GM18867 (cell line): ENCODE data around the gene FAM20C.
"Not testable (repeated sequence)": the region's sequence is repeated elsewhere in the genome, so short reads cannot be mapped to it uniquely, and the experiment has no call there.

ENCODE experiments used
- ATAC-seq: cut with Tn5 transposase; IDR thresholded peaks from one replicate; pipeline ENCODE4 v1.9.1; 2021; ENCODE audit warnings: mild to moderate bottlenecking, moderate library complexity; ENCODE audit not compliant: unreplicated experiment

FAM20C gene

DNA sequence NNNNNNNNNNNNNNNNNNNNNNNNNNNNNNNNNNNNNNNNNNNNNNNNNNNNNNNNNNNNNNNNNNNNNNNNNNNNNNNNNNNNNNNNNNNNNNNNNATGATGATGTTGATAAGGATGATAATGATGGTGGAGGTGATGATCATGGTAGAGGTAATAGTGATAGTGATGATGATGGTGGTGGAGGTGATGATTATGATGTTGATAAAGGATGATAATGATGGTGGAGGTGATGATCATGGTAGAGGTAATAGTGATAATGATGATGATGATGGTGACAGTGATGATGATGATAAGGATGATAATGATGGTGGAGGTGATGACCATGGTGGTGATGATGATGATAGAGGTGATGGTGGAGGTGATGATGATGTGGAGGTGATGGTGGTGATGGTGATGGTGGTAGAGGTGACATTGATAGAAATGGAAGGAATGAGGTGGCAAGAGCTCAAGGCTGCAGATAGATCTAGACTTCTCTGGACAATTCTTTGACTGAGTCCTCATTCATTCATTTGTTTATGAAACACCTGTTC lies 47.8 kb downstream of the FAM20C start:
- ATAC-seq, result no peak

DNA sequence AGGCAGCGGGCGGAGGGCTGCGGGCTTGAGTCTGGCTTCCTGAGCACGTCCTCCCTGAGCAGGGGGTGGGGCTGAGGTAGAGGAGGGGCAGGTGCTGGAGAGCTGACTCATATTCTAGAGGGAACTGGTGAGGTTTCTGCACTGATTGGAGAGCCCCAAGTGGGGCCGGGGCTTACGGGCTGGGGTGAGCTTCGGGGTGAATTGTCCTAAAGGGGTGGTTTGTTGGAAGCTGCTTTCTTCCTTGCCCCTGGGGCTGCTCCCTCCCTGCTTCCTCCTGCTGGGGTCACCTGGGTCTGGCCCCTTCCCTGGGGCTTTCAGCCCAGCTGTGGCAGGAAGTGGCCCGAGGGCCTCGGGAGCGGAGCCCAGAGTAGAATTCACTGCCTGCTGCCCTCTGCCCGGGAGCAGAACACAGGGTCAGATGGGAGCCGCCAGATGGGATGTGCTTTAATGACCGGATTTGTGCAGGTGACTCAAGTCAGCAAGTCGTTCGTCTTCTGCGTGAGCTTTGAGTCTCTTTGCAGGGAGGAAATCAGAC lies 48.6 kb downstream of the FAM20C start:
- no peak for ATAC-seq

DNA sequence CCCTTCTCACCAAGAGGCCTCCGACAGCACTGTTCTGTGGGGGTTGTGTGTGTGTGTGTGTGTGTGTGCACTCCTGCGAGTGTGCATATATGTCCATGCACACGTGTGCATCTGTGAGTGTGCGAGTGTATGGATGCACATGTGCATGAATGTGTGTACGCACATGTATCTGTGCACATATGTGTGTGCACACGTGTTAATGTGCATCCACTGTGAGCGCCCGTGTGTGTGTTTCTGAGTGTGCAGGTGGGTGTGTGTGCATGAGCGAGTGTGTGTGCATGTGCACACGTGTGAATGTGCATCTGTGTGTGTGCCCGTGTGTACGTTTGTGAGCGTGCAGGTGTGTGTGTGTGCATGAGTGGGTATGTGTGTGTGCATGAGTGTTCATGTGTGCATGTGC lies 49.1 kb downstream of the FAM20C start:
- ATAC-seq, result no peak

DNA sequence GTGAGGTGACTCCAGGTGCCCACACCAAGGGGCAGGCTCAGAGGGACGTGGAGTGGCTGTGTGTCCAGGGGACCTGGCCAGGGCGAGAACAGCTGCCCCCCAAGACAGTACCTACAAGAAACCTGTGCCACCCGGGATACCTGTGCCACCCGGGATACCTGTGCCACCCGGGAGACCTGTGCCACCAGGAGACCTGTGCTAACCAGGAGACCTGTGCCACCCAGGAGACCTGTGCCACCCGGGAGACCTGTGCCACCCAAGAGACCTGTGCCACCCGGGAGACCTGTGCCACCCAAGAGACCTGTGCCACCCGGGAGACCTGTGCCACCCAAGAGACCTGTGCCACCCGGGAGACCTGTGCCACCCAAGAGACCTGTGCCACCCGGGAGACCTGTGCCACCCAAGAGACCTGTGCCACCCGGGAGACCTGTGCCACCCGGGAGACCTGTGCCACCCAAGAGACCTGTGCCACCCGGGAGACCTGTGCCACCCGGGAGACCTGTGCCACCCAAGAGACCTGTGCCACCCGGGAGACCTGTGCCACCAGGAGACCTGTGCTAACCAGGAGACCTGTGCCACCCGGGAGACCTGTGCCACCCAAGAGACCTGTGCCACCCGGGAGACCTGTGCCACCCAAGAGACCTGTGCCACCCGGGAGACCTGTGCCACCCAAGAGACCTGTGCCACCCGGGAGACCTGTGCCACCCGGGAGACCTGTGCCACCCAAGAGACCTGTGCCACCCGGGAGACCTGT lies 50.6 kb downstream of the FAM20C start:
- ATAC-seq, result not testable (repeated sequence)

DNA sequence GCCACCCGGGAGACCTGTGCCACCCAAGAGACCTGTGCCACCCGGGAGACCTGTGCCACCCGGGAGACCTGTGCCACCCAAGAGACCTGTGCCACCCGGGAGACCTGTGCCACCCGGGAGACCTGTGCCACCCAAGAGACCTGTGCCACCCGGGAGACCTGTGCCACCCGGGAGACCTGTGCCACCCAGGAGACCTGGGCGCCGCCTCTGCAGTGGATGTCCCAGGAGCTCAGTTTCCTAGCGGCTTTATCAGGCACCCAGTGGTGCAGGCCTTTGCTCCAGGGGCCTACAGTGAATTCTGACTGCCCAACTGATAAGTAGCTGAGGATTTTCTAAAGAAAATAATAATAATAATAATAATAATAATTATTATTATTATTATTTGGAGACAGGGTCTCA lies 51.2 kb downstream of the FAM20C start:
- ATAC-seq, result not testable (repeated sequence)

DNA sequence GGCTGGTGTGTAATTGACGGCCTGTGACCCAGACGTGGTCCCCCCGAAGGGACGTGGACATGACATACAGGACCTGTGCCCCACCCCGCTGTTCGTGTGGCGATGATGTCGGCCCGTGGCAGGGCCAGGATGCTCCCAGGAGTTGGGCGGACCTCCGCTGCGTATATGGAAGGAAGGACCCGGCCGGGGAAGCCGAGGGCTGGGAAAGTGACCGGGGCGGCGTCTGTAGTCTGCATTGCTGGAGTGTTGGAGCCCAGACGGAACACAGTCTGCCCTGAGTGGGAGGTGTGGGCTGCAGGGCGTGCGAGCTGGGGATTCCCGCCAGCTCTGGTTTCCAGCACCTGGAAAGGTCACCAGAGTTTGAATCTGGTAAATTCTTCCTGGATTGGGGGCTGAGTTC lies 52.6 kb downstream of the FAM20C start:
- no peak for ATAC-seq

DNA sequence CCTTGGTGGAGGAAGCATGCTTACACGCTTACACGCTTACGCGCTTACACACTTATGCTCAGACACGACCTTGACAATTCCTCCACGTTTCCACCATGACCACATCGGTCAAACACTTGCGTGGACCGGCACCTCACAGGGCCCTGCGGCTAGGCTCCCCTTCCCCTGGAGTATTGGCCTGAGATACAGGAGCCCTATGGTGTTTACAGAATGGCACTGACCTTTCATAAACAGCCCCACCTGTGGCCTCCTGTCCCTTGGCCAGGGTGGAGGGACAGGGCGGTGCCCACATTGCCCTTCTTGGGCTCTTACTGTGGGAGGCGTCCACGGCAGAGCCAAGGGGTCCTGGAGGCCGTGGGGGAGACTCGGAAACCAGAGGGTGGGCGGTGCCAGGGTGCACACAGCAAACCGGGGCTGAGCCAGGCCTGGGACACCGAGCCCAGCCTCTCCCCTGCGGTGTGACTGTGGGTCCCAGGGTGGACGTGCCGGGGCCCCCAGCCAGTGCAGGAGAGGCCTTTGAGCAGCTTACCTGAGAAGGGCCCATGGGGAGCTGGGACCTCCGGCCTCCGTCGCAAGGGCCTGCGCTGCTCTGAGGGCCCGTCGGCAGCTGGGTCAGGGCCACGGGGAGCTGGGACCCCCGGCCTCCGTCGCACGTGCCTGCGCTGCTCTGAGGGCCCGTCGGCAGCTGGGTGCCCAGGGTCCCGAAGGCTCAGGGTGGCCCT lies 53.4 kb downstream of the FAM20C start:
- no peak for ATAC-seq

DNA sequence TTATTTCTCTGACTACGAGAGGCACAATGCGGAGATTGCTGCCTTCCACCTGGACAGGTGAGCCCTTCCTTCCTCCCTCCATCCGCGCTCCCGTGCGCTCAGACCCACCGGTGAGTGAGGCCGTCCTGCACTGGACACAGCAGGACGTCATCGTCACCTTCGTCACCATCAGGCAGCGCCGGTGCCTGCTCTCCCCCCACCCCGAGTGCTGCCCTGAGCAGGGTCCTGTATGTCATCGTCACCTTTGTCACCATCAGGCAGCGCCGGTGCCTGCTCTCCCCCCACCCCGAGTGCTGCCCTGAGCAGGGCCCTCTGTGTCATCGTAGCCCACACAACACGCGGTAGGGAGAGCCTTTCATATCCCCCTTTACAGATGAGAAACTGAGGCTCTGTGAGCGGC lies 54.1 kb downstream of the FAM20C start:
- ATAC-seq, result no peak

DNA sequence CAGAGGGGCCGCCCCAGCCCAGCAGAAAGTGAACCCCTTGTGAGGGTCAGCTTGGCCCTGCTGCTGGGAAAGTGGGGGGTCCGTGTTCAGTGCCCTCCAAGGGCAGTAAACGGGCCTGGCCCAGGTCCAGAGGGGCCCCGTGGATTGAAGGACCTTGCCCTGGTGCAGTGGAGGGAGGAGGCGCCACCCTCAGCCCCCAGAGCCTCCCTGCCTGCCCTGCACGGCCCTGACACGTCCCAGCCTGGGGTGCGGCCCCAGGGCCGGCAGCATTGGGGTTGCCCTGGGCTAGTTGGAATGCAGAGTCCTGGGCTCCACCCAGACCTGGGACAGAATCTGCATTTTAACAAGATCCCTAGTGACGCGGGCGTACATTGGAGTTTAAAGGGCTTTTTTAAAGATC lies 54.8 kb downstream of the FAM20C start:
- no peak for ATAC-seq

DNA sequence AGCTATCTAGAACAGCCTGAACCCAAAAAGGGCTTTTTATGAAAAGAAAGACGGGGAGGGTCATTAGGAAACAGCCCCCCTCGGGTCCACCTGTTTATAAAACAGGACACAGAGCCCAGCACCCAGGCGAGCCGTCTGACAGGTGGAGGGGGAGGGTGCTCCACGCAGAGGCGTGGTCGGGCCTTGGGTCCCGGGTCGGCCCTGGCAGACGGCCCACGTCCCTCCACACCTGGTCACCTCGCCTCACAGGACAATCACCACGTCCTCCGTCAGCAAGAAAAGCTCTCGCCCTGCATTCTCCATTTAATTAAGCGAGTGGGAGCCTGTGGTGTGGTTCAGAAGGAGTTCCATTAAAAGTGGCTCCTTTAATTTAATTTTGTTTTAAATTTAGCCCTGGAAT lies 55.3 kb downstream of the FAM20C start:
- ATAC-seq, result no peak

DNA sequence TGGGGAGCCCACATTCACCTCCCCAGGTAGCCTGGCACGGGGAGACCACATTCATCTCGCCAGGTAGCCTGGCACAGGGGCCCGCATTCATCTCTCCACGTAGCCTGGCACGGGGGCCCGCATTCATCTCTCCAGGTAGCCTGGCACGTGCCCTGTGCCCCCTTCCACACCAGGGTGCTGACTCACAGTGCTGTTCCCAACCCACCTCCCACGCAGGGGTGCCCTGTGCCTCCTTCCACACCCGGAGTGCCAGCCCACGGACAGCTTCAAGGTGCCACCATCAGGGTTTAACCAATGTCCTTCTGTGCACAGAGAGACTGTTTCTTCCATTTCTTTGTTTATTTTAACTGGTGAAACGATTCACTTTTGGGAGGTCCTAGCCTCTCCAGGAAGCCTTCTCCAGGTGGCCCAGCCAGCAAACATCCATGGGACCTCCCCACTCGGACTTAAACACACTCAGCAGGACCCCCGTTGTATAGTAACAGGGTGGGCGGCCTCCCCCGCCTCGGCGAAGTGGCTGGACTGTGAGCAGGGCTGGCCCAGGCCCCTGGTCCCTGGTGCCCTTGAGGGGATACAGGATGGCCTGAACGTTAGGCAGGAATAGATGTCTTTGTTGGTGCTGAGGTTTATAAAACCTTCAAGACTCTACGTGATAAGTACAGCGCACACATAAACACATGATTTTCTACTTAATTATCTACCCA lies 56.5 kb downstream of the FAM20C start:
- ATAC-seq, result no peak

DNA sequence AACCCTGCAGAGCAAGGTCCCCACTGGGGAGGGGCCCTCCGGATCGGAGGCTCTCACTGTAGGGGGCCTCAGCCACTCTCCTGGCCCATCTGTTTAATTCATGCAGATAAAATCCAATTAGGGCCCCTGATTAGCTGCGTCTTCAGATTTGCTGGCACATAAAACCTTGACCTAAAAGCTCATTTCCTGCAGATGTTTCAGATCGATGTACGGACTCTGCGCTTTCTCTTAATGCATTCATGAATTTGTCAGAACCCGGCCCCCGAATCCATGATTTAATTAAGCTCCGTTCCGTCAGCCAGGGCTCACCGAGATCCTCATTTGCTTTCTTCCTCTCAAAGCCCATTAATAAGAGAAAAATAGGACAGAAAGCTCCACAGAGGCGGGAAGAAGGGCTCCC lies 57.6 kb downstream of the FAM20C start:
- ATAC-seq, result no peak

DNA sequence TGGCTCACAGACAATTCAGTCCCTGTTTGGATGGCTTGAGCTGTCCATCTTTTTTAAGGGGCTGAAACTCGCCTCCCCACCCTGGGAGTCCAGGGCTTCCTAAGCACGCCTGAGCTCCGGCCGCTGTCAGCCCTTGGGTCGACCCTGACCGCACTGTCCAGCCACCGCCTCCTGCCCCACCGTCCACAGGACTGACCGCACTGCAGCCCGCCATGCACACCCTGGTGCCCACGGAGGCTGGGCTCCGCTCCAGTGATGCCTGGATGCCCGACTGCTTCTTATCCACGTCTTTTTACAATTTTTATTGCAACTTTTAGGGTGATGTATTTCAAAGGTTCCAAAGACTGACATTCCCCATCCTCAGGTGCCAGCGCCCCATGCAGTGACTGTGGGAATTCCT lies 58.2 kb downstream of the FAM20C start:
- no peak for ATAC-seq

DNA sequence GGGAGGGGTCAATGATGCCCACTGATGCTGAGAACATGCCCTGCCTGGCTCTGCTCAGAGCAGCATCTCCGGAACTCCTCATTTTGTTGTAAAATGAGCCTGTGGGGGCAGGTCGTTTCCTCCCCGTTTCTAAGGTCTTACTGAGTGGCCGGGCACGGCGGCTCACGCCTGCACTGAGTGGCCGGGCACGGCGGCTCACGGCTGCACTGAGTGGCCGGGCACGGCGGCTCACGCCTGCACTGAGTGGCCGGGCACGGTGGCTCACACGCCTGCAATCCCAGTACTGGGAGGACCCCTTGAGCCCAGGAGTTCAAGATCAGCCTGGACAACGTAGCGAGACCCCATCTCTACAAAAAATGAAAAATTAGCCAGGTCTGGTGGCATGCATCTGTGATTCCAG lies 58.6 kb downstream of the FAM20C start:
- ATAC-seq, result no peak

DNA sequence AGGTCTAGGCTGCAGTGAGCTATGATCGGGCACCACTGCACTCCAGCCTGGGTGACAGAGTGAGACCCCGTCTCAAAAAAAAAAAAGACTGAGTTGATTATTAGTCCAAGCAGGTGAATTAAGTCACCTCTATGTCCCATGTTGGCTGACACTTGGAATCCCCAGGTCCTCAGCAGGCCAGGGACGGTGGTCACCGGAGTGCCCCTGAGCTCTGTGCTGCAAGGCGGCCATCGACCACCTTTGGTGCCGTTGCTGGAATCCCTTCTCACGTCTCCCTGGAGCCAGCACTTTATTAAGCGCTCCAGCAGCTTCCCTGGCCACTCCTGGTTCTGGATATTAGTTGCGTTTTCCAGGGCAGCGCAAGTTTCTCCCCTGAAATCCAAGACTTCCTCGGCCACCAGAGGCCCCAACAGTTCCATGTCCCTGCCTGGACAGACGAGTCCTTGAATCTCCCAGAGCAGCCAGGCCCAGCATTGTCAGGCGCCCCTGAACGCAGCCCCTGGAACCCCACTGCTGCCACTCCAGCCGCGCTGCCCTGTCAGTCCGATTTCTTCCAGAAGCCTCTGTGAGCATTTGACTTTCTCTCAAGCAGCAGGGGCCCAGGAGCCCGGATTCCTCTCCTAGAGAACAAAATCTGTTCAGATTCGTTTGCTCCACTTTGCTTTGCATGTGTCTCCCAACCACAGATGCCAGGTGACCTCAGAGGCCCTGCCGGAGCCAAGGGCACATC lies 59.2 kb downstream of the FAM20C start:
- ATAC-seq, result no peak

DNA sequence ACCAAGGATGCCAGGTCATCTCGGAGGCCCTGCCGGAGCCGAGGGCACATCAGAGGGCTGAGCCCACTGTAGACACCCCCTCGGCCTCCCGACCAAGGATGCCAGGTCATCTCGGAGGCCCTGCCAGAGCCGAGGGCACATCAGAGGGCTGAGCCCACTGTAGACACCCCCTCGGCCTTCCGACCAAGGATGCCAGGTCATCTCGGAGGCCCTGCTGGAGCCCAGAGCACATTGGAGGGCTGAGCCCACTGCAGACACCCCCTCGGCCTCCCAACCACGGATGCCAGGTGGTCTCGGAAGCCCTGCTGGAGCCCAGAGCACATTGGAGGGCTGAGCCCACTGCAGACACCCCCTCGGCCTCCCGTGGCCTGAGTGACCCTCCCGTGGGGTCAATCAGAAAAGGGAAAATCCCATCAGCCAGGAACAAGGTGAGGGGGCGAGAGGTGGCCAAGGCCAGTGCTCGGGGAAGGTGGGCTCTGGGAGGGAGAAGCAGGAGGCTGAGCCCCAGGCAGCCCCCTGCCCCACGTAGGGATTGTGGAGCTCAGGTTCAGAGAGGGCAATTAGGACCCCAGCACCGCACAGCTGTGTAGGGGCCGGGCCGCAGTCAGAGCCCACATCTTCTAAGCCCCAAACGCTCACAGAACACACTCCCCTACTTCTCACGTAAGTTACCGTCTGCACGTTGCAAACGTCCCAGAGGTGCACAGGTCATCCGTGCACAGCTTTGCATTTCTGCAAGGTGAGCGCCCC lies 60.0 kb downstream of the FAM20C start:
- no peak for ATAC-seq

DNA sequence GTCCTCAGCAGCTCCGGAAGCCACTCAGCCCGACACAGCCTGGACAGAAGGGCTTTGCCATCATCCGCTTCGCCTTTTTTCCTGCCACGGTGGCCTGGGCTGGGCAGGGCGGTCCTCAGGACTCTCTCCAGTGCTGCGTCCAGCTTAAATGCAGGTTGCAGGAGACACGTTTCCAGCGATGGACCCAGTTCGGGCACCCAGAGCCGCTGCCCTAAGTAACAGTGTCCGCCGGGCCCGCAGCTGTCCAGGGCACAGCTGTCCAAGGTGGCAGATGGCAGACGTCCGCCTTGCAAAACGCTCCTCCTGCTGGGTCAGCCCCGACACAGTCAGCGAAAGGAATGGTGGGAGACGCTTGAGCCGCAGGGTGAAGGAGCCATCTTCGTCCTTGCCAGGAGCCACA lies 60.6 kb downstream of the FAM20C start:
- no peak for ATAC-seq

DNA sequence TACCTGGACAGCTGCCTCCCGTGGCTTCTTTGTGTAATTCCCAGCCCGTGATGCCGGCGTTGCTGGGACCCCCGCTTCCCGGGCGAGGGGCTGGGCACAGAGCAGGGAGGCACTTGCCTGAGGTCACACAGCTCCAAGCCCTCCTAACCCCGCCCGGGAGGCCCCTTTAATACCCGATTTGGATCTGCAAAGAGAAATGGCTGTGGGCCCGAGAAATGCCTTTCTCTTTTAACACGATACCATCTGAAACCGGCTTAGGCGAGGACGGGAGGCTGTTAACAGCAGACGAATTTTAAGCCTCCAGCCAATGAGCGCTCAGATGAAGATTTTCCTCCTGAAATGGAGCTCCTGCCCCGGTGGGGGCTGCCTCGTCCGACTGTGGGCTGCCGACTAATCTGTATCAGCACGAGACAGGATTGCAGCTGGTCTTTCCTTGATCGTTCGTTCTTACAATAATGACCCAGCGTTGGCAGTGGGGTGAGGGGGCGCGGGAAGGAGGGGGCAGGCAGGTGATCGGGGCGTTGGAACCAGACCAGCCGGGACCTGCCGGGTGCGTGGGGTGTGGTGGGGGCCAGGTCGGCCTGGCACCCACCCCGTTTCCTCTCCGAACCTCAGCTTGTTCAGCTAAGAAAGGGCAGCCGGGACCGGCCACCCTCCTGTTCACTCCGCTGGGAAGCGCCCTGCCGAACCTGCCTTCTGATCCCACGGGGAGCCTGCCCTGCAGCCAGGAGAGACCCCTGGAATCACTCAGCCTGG lies 61.4 kb downstream of the FAM20C start:
- ATAC-seq, result no peak

DNA sequence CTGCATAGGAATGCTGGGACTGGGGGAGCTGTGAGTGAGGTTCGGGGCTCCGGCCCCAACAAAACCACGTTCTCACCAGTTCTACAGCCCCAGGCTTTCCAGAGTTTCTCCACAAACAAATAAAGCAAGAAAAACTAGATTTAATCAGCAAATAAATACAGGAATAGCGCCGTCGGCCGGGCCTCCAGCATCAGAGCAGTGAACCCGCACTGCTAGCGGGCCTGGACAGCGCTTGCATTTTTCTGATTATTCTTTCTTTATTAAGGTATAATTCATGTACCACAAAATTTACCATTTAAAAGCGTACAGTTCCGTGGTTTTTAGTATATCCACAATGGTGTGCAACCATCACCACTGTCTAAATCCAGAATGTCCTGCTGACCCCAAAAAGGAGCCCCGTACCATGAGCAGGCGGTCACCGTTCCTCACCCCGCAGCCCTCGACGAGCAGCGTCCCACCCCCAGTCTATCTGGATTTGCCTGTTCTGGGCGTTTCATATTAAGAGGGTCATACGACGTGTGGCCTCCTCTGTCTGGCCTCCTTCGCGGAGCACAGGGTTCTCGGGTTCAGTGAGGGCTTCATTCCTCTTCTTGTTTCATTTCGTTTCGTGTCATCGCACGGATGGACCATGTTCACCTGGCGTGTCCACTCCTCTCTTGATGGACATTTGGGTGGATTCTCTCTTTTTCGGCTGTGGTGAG lies 62.1 kb downstream of the FAM20C start:
- no peak for ATAC-seq
